Stimulated activated CD4-positive, alpha-beta T cell treated with anti-CD3 and anti-CD28 coated beads, Interleukin-4, amount 100 ng/mL, for 1 hour (primary cell): ENCODE results near the gene SAC3D1.
"Not testable (repeated sequence)": the region's sequence is repeated elsewhere in the genome, so short reads cannot be mapped to it uniquely, and the experiment has no call there.

ENCODE experiments used
- DNase-seq: peaks from one replicate; pipeline ENCODE4 v3.0.0-alpha.2; 2020

Gene SAC3D1

DNA sequence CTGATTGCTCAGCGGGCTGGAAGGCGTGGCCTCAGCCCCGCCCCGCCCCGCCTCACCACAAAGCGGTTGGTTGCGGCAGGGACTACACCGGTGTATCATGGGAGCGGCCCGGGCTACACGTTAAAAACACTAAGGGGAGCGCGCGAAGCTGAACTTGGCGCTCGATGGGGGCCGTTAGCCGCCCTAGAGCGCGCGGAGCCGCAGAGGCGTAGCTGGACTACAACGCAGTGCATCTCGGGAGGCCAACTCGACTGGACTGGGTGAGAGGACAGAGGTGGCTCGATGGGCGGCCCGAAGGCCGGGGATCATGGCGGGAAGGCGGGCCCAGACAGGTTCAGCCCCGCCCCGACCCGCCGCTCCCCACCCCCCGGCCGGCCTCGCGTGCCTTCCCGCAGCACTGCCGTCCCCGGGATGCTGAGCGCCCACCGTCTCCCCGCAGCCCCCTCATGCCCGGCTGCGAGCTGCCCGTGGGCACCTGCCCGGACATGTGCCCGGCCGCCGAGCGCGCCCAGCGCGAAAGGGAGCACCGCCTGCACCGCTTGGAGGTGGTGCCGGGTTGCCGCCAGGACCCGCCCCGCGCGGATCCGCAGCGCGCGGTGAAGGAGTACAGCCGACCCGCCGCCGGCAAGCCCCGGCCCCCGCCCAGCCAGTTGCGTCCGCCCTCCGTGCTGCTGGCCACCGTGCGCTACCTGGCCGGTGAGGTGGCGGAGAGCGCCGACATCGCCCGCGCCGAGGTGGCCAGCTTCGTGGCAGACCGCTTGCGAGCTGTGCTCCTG is at the start of gene SAC3D1:
TSS of gene SAC3D1 (plus strand) at position 364 of the 776 bp plus-strand sequence. CDS start at position 447, 83 bp downstream.
- DNase-seq: peak; percentile 85

DNA sequence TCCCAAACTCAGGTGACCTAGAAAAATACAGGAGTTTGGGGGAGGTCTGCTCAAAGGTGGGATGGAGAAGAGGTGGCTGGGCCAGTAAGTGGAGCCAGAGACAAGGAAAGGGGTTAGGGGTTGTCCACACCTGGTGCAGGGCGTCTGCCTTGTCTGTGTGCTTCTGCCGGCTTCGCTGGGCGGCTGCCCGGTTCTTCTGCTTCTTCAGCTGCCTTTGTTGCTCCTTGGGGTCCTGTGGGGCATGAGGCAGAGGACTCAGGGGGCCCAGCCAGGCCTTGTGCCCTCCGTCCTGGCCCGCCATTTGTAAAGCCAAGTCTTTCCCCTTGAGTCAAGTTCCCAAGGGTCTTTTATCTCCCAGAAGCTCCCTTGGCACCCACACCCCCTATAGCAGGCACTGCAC is 46.7 kb upstream of the SAC3D1 start:
- no peak for DNase-seq

DNA sequence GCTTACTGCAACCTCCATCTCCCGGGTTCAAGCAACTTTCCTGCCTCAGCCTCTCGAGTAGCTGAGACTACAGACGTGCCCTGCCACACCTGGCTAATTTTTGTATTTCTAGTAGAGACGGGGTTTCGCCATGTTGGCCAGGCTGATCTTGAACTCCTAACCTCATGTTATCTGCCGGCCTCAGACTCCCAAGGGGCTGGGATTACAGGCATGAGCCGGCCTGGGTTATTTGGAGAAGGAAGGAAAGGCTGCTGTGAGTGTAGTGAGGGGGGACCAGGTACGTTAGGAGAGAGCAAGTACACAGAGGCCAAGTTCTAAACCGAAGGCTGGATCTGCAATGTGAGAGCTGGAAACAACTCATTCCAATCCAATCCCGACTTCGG is 44.7 kb upstream of the SAC3D1 start:
- no peak for DNase-seq

DNA sequence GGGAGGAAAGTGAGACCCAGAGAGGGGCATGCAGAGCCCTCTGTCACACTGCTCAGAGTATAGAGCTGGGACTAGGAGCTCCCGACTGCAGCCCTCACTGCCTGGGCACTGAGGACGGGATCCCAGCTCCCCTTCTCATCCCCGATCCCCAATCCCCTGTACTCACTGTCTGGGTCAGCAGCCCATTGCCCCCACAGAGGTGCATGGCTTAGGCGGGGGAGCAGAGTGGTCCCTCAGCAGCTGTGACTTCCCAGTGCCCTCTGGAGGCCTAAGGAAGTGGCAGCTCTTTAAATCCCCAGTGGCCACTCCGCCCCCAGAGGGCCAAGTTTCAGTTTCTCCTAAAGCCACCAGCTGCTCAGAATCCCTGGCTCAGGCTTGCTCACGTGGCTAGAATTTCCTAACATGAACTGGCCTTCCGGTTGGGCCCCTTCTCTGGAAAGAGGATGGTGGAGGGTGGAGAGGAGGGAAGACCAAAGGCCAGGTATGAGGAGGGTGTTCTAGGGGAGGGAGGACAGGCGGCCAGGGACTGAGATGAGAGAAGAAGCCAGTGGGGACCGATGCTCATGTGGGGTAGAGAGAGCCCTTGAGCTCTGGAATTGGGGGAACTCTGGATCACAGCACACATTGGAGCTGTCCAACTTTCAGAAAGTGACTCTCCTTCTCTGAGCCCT is 44.2 kb upstream of the SAC3D1 start, which contains the start of gene BATF2:
TSS of gene BATF2 (minus strand) at position 262 of the 671 bp plus-strand sequence. CDS start at position 205, 57 bp downstream.
- no peak for DNase-seq

DNA sequence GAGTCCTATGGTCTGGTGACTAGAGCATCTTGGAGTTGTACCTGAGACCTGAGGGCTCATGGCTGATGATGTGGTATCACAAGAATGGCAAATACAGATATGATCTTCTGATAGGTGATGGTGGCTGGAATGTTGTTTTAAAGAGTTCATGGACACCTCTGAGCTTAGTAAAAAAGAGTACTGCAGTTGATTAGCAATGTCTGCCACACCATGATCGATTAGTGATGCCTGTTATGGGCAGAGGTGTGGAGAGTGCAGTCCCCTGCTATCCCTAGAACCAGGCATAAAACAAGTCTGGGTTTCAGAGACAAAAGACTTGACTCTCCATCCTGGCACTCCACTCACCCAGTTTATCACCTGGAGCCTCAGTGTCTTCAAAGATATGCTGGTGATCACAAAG is 42.9 kb upstream of the SAC3D1 start:
- no peak for DNase-seq

DNA sequence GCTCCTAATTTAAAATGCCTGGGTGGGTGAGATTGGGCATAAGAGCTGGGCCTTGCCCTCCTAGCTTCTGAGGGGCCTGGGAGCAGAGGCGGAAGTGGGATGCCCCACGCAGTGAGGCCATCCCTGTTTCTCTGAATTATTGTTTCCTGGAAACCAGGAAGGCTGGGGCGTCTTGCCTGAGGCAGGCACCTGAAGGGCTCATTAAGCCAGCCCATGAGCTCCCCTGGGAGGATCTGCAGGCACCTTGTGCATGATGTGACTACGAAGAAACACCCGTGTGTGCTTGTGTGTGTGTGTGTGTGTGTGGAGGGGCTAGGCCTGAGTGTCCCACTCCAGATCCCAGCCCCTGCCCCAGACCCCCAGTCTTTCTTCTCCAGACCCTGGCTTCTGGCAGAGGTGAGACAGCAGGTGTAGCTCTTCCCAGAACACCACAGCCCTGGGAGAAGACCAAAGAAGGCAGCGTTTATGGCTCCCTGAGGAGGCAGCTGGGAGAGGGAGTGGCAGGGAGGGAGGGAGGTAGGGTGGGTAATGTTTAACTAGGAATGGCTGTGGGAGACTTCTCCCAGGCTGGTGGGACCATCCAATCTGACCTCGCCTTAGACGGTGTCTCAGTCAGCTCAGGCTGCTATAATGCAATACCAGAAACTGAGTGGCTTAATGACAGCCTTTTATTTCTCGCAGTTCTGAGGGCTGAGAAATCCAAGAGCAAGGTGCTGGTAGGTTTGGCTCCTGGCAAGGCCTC is 42.1 kb upstream of the SAC3D1 start:
- DNase-seq: no peak

DNA sequence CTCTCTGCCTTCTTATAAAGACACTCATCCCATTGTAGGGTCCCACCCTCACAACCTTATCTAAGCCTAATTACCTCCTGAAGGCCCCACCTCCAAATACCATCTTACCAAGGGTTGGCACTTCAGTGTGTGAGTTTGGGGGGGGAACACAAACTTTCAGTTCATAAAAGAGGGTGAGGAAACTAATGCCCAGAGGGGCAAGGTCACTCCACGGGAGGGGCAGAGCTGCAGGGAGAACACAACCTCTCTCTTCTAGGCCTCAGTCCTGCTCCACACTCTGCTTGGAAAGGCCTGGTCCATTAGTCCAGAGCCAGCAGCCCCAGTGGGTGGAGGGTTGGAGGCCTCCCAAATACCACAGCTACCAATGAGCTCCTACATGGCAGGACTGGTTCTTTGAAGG is 41.5 kb upstream of the SAC3D1 start:
- DNase-seq: no peak

DNA sequence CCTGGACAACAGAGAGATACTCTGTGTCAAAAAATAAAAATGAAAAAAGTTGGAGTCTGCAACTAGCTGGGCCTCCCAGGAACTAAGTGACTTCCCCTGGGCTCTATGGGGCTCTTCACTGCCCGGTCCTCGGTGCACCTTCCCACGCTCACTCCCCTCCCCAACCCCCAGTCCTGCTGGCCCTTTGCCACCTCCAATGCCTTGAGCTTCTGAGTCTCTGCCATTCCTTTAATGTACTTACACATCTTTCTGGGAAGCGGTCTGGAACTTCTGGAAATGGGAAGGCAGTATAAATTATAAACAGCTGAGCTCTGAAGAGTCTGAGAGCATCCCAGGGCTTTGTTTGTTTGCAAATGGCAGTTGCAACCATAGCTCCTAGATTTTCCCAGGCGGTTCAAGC is 38.3 kb upstream of the SAC3D1 start:
- DNase-seq: no peak

DNA sequence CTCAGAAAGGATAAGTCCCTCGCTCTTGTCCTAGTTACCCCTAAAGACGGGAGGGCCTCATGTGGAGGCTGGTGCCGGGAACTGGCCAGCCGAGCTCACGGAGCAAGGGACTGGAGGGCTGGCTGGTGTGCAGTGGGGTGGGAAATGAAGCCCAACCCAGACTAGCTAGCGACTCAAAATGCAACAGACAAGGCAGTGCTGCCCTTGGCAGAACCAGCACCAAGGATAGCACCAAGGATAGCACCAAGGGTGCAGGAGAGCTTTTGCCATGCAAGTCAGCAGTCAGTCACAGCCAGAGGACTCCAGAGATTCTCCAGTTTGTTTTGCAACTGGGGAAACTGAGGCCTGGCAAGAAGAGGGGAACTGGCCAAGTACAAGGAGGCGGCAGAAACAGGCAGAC is 37.7 kb upstream of the SAC3D1 start:
- no peak for DNase-seq

DNA sequence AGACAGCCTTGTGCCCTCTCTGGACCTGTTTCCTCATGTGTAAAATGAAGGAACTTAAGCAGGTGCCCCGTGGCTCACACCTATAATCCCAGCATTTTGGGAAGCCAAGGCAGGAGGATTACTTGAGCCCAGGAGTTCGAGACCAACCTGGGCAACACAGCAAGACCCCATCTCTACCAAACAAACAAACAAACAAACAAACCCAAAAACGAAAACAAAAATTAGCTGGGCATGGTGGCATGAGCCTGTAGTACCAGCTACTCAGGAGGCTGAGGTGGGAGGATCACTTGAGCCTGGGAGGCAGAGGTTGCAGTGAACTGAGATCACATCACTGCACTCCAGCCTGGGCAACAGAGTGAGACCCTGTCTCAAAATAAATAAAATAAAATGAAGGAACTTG is 37.0 kb upstream of the SAC3D1 start:
- DNase-seq: not testable (repeated sequence)

DNA sequence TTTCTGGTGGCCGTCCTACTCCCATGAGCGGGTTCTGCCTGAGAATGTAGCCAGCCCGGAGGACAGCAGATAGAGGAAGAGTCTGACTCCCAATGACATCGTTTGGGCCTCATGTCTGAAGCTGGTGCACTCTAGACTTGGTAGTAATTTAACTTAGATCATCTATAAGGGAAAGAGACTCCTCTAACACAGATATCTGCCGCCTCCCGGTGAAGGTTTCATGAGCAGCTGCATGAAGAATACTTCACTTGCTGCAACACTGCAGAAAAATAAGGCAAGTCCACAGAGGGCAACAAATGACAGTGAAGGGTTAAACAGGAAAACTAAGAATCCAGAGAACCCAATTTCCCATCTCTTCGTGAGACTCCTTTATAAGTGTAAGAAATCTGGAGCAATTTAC is 33.0 kb upstream of the SAC3D1 start:
- DNase-seq: no peak

DNA sequence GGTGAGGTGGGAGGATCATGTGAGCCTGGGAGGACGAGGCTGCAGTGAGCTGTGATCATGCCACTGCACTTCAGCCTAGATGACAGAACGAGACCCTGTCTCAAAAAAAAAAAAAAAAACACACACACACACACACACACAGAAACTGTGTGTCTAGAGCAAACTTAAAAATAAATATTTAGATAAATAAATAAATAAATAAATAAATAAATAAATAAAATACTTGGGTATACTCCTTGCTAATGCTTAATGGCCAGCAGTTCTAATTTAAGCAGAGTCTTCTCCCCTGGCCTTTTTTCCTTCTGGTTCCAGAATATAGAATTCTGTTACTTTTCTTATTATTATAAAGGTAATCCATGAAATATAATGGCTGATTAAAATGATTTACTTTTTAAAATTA is 32.1 kb upstream of the SAC3D1 start:
- DNase-seq: no peak

DNA sequence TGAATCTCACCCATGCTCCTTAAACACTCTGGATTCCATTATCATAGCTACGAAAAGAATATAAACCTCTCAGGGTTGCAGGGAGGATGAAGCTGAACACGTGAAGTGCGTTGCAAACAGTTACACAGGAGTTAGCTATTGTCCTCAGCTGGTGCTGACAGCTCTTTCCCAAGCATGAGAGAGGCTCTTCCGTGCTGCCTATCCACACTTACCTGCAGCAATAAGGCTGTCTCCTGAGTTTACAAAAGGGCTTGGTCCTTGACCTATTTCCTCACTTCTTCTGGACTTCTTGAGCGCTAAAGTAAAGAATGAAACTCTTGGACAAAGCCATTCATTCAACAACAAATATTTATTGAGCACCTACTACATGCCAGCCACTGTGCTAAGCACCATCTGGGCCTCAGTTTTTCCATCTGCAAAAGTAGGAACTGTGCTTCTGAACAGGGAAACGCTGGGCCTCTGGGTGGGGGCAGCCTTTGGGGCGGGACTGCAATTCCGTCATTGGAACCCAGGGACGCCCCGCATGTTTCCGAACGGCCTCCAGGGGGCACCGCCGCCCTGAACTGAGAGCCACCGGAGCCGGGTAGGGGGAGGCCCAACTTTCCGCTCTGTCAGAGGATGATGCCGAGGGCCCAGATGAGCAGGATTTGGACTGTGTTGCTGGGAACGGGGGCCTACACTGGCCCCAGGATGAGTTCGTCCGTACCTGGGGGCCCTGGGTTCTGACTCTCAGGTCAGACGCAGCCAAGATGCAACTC is 27.7 kb upstream of the SAC3D1 start:
- peak; percentile 90 for DNase-seq

DNA sequence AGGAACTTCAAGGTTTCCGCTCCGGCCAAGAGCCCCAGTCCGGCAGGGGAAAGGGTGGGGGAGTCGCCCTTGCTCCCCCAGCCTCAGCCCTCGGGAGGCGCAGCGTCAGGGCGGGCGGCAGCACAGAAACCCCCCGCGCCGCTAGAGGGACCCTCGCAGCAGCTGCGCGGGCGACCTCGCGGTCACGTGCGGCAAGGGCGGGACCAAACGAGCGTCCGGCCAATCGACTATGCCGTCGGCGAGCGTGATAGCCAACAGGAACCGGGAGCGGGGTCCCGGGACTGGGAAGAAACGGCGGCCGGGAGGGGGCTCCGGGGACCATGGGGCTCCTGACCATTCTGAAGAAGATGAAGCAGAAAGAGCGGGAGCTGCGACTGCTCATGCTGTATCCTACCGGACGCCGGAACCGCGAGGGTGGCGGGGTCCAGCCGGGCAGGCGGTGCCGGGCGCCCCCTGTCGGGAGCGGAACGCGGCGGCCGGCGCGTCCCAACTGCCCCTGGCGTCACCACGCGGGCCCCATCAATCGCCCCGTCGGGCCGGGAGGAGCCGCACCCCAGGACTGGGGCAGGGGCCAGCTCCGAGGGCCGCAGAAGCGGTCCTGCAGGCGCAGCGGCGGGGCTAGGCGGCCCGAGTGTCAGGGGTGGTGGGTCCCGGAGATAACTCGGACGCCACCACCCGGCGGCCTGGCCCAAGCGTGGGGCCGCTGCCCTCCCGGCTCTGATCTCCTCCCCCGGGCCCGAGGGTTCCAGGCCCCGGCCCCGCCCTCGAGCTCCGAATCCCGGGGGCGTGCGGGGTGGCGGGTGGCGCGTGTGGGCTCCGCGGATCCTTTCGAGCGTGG is 26.9 kb upstream of the SAC3D1 start, which contains the start of gene ARL2:
TSS of gene ARL2 (plus strand) at position 273 of the 838 bp plus-strand sequence. CDS start at position 321, 48 bp downstream.
- DNase-seq: peak; percentile 87

DNA sequence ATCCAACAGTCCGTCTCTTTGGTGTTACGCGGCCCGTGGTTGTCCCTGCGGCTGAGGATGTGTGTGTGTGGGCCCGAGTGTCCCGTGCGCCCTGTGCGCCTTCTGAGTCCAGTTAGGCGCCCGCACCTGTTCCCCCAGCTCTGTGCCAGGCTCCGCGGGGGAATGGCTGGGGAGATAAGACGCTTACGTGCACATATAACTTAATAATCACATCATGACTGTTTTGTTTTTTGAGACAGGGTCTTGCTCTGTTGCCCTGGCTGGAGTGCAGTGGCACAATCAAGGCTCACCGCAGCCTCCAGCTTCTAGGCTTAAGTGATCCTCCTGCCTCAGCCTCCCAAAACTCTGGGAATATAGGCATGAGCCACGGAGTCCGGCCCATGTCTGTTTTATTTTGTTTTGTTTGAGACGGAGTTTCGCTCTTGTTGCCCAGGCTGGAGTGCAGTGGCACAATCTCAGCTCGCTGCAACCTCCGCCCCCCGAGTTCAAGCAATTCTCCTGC is 26.2 kb upstream of the SAC3D1 start:
- DNase-seq: no peak

DNA sequence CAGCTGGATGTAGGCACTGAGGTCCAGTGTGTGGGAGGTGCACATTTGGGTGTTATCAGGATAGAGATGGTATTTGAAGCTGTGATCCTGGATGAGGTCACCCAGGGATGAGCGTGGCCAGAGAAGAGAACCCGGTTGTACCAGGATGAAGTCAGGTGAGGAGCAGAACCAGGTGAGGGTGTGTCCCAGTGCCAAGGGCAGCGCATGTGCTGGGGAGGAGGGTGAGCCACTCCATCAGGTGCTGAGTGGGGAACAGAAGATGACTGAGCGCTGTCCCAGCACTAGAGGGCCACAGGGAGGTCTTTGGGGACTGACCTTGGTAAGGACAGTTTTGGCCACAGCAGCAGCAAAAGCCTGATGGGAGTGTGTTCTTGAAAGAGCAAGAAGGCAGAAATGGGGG is 24.3 kb upstream of the SAC3D1 start:
- no peak for DNase-seq

DNA sequence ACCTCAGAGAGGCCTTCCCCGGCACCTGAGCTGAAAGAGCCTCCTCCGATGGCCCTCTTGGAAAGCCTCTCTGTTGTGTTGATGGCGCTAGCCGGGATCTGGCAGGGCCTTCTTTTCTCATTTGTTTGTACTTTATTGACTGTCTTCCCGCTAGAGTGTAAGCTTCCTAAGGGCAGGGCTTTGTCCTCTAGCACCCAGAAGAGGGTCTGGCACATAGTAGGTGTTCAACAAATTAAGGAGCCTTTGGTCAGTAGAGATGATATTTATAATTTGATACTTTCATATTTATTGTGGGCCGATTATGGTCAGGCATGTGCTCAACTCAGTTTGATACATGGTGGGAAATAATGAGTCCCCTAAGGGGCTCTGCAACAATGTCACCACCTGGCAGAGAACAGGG is 23.1 kb upstream of the SAC3D1 start:
- DNase-seq: no peak

DNA sequence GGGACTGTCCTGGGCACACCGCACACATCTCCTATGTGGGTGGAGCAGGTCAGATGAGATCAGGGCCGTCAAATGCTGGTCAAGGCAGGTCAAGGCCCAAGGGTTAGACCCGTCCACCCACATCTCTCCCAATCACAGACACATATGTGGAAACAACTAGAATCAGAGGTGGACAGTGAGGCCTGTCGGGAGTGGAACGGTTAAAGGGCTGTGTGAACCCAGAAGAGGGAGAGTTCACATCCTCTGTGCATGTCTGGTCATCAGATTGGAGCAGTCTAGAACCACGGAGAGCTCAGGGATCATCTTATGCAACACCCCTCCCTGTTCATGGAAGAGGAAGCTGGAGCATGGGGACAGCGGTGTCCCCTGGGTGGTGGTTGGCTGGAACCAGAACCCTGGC is 21.2 kb upstream of the SAC3D1 start:
- DNase-seq: no peak

DNA sequence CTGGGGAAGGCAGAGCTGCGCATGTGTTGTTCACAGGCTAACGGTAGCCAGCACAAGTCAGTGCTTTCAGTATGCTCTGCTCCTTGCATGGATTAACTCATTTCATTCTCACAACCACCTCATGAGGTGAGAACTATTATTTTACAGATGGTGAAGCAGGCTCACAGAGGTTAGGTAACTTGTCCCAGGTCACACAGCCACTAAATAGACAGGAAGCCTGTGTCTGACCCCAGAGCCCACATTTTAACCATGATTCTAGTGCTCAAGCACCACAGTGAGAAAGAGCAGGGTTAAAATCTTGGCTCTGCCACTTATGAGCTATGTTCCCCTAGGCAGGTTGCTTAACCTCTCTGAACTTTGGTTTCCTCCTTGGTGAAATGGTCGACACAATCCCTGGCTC is 20.0 kb upstream of the SAC3D1 start:
- no peak for DNase-seq

DNA sequence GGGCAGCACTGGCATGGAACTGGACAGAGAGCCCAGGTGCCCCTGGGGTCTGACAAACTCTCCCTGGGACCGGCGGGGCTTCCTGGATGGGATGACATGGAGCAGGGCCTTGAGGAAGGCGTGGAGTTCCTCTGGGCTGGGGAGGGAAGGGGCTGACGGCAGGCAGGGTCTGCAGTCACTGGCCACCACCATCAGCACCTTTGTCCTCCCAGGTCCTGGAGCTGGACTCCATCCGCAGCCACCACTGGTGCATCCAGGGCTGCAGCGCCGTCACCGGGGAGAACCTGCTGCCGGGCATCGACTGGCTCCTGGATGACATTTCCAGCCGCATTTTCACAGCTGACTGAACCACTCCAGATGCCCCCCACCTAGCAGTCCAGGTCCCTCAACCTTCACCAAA is 19.5 kb upstream of the SAC3D1 start:
- no peak for DNase-seq

DNA sequence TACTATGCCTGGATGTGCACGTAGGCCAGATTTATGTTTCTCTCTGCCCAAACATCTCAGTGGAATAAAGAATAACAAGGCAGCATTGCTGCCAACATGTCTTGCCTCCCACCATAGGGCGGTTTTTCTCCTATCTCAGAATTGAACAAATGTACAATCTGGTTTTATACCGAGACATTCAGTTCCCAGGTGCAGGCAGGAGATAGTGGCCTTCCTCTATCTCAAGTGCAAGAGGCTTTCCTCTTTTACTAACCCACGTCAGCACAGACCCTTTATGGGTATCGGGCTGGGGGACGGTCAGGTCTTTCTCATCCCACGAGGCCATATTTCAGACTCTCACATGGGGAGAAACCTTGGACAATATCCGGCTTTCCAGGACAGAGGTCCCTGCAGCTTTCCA is 17.5 kb upstream of the SAC3D1 start:
- DNase-seq: not testable (repeated sequence)

DNA sequence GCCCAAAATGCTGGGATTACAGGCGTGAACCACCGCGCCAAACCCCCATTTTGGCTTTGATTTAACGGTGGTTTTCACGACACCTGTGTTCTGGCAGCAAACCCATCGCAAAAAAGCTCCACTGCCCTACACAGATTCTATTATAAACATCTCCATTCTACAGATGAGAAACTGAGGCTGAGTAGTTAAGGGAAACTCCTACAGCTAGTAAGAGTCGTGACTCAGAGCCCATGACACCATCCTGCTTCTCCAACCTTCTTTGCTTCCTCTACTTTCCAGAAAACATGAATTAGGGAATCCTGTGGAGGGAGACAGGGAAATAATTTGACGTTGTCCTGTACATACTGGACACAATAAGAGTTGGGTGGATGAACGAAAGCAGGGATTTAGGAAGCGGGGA is 14.2 kb upstream of the SAC3D1 start:
- no peak for DNase-seq
